ENCODE results near the gene DNAJC25. TPM values are rescaled to one million over a fixed set of nuclear protein-coding genes. Genes with fewer than 3 reads are reported as not detected.

Gene DNAJC25
- 10 to 100 TPM; 10.1 to 19.4 (median 15.3) TPM for total RNA-seq

GRCh38 chr9:111631214-111631971, at the start of gene DNAJC25:
Gene DNAJC25 (plus strand): TSS chr9:111631334. CDS start chr9:111631408, 74 bp downstream.
- H3K4me1 ChIP-seq = peaks cover 17 to 59% (median 45%) of the 10 kb centered on the region in 4 donors
- TF ChIP-seq POLR2AphosphoS5 (IDR thresholded peaks at IDR 0.05) (peak; percentile 98 to 99 (median 99)), POLR2A (IDR thresholded peaks at IDR 0.05) (peak; percentile 98), EP300 (IDR thresholded peaks at IDR 0.05; ENCODE audit: low read depth) (no peak)
- no peaks in the 10 kb centered on the region for H3K27me3 ChIP-seq
- DNase-seq = peak; percentile 97
- no peaks in the 10 kb centered on the region for H3K9me3 ChIP-seq
- peak within 1 kb of the TSS; percentile 60 to 94 (median 90) for H3K4me3 ChIP-seq
- intact Hi-C loops (cut with DNase I; ENCODE audit: low total_unique reads) = no loop called here
- H3K27ac ChIP-seq = peak within 1 kb of the TSS; percentile 84 to 99 (median 96)
- in situ Hi-C loops (cut with MboI; ENCODE audit: low pct_ligation_motif_present in 1 of 4, low pct_unique_long_range_greater_than_20kb in 1 of 4, low sequenced_read_pairs in 3 of 4) = loop anchor here in 1 of 4 donors (25.0 kb wide), 1 partner anchor 731 kb away; no protein-coding TSS in a partner anchor
- no peaks in the 10 kb centered on the region for H3K36me3 ChIP-seq
- WGBS, 2 donors (ENCODE audit: low coverage in 1 of 2) = 0% methylated on average over 43 of the region's 79 CpGs; no CpG with 5 or more reads in 1 of the 2 donors

GRCh38 chr9:111582888-111583287, 48.2 kb upstream of the DNAJC25 start:
- intact Hi-C loops (cut with DNase I; ENCODE audit: low total_unique reads) (no loop called here), in situ Hi-C loops (cut with MboI; ENCODE audit: low pct_ligation_motif_present in 1 of 4, low pct_unique_long_range_greater_than_20kb in 1 of 4, low sequenced_read_pairs in 3 of 4) (no loop called here)
- TF ChIP-seq EP300 (IDR thresholded peaks at IDR 0.05; ENCODE audit: low read depth) (no peak), POLR2AphosphoS5 (IDR thresholded peaks at IDR 0.05) (no peak), CTCF (IDR thresholded peaks at IDR 0.05) (no peak), POLR2A (IDR thresholded peaks at IDR 0.05) (no peak)
- Histone ChIP-seq H3K4me3 (no peak overlapping the region), H3K4me1 (no peaks in the 10 kb centered on the region), H3K9me3 (no peaks in the 10 kb centered on the region), H3K27me3 (no peaks in the 10 kb centered on the region), H3K36me3 (peaks cover 0 to 67% (median 24%) of the 10 kb centered on the region in 4 donors), H3K27ac (no peak overlapping the region)
- DNase-seq = no peak
- 77 to 83% methylated on average over 3 of the region's 3 CpGs for WGBS, 2 donors (ENCODE audit: low coverage in 1 of 2)

- WGBS, 2 donors (ENCODE audit: low coverage in 1 of 2) = 88 to 92% methylated on average over 5 of the region's 5 CpGs
- no peak overlapping the region for H3K4me3 ChIP-seq
- no peaks in the 10 kb centered on the region for H3K27me3 ChIP-seq
- no peak overlapping the region for H3K27ac ChIP-seq
- DNase-seq = no peak
- intact Hi-C loops (cut with DNase I; ENCODE audit: low total_unique reads) = loop anchor here (5.0 kb wide), 1 partner anchor 1209 kb away; no protein-coding TSS in a partner anchor
- TF ChIP-seq EP300 (IDR thresholded peaks at IDR 0.05; ENCODE audit: low read depth) (no peak), CTCF (IDR thresholded peaks at IDR 0.05) (no peak), POLR2AphosphoS5 (IDR thresholded peaks at IDR 0.05) (no peak), POLR2A (IDR thresholded peaks at IDR 0.05) (no peak)
- no peaks in the 10 kb centered on the region for H3K4me1 ChIP-seq
- no peaks in the 10 kb centered on the region for H3K9me3 ChIP-seq
- peaks cover 0 to 58% (median 10%) of the 10 kb centered on the region in 4 donors for H3K36me3 ChIP-seq
- in situ Hi-C loops (cut with MboI; ENCODE audit: low pct_ligation_motif_present in 1 of 4, low pct_unique_long_range_greater_than_20kb in 1 of 4, low sequenced_read_pairs in 3 of 4) = no loop called here
These were observed 44.8 kb upstream of the DNAJC25 start for GRCh38 chr9:111586378-111586777.

- H3K27me3 ChIP-seq = no peaks in the 10 kb centered on the region
- H3K4me1 ChIP-seq = no peaks in the 10 kb centered on the region
- WGBS, 2 donors (ENCODE audit: low coverage in 1 of 2) = 78 to 79% methylated on average over 4 to 5 of the region's 5 CpGs
- TF ChIP-seq EP300 (IDR thresholded peaks at IDR 0.05; ENCODE audit: low read depth) = no peak
- TF ChIP-seq POLR2AphosphoS5 (IDR thresholded peaks at IDR 0.05) = no peak
- no peak for TF ChIP-seq CTCF (IDR thresholded peaks at IDR 0.05)
- TF ChIP-seq POLR2A (IDR thresholded peaks at IDR 0.05) = no peak
- in situ Hi-C loops (cut with MboI; ENCODE audit: low pct_ligation_motif_present in 1 of 4, low pct_unique_long_range_greater_than_20kb in 1 of 4, low sequenced_read_pairs in 3 of 4) (no loop called here), intact Hi-C loops (cut with DNase I; ENCODE audit: low total_unique reads) (loop anchor here (5.0 kb wide), 1 partner anchor 1212 kb away; no protein-coding TSS in a partner anchor)
- peaks cover 0 to 40% (median 13%) of the 10 kb centered on the region in 4 donors for H3K36me3 ChIP-seq
- DNase-seq = no peak
- H3K27ac ChIP-seq = no peak overlapping the region
- H3K9me3 ChIP-seq = no peaks in the 10 kb centered on the region
- no peak overlapping the region for H3K4me3 ChIP-seq
These were observed 42.3 kb upstream of the DNAJC25 start for GRCh38 chr9:111588846-111589245.
